HepG2 (cell line): Measurements from ENCODE around the gene TELO2. TPM values are rescaled to one million over a fixed set of nuclear protein-coding genes. Genes with fewer than 3 reads are reported as not detected.

ENCODE experiments used
- KDM6A ChIP-seq: IDR thresholded peaks from 2 replicates; pipeline ENCODE4 v1.6.1; 2016; ENCODE audit warnings: low read depth
- KLF13 ChIP-seq: sonication (generic); formaldehyde crosslinking; IDR thresholded peaks from 2 replicates; pipeline ENCODE4 v1.4.0; 2020; ENCODE audit warnings: mild to moderate bottlenecking, missing genetic modification reagents
- MAZ ChIP-seq, 2 experiments: sonication (generic) in 1 of 2; formaldehyde crosslinking in 1 of 2; IDR thresholded peaks; 2 replicates each; pipeline versions ENCODE4 v1.5.0 to v1.6.1; 2012 to 2020; ENCODE audit warnings: low read depth in 2 of 2, mild to moderate bottlenecking in 2 of 2, borderline replicate concordance in 1 of 2, improper control_type of control experiment in 1 of 2, low read length in 1 of 2, missing genetic modification reagents in 1 of 2, moderate library complexity in 1 of 2
- ONECUT2 ChIP-seq: sonication (generic); formaldehyde crosslinking; IDR thresholded peaks from 2 replicates; pipeline ENCODE4 v1.4.0; 2020; ENCODE audit warnings: missing genetic modification reagents
- ZNF101 ChIP-seq: sonication (generic); formaldehyde crosslinking; IDR thresholded peaks from 2 replicates; pipeline ENCODE4 v1.4.0; 2020; ENCODE audit warnings: mild to moderate bottlenecking, low read depth, missing genetic modification reagents, borderline replicate concordance
- ZNF256 ChIP-seq: sonication (generic); formaldehyde crosslinking; conservative IDR thresholded peaks from 2 replicates; pipeline ENCODE4 v1.4.0; 2020; ENCODE audit warnings: missing genetic modification reagents
- polyA plus RNA-seq, 8 experiments: library from polyadenylated mRNA; depleted of rRNA in 3 of 8; stranded (reverse) in 7 of 8; unstranded in 1 of 8; fragments of >200 nt; fragmentation: Illumina TruSeq in 4 of 8; extraction: Trizol in 4 of 8; gene quantifications; 2 replicates each; pipeline versions ENCODE4 v1.2.1 to v1.2.3, GENCODE V29; 2011 to 2016; ENCODE audit warnings: low read depth in 4 of 8, missing spikeins in 1 of 8, mixed read lengths in 1 of 8; ENCODE audit not compliant: insufficient read depth in 1 of 8
- total RNA-seq, 5 experiments: library from RNA; depleted of rRNA; stranded (reverse); fragments of >200 nt; fragmentation: Illumina TruSeq; extraction: Trizol; gene quantifications; 2 replicates each; pipeline ENCODE4 v1.2.3, GENCODE V29; 2016; ENCODE audit warnings: low read depth in 1 of 5
- TF ChIP-seq, protein P1 (sequence below): sonication (generic); formaldehyde crosslinking; IDR thresholded peaks from 2 replicates; pipeline ENCODE4 v1.4.0; 2020; ENCODE audit warnings: missing genetic modification reagents, borderline replicate concordance
- TF ChIP-seq, protein P2 (sequence below): sonication (generic); formaldehyde crosslinking; conservative IDR thresholded peaks from 2 replicates; pipeline ENCODE4 v1.4.0; 2020; ENCODE audit warnings: missing genetic modification reagents
- TF ChIP-seq, protein P3 (sequence below): sonication (generic); formaldehyde crosslinking; IDR thresholded peaks from 2 replicates; pipeline ENCODE4 v1.8.1; 2022; ENCODE audit warnings: low read depth, mild to moderate bottlenecking, missing genetic modification reagents
- TF ChIP-seq, protein P4 (sequence below): sonication (generic); formaldehyde crosslinking; IDR thresholded peaks from 2 replicates; pipeline ENCODE4 v1.4.0; 2020; ENCODE audit warnings: missing genetic modification reagents

TELO2 gene
- total and polyA plus RNA-seq, 2 of the 13 experiments (the other 11 are each of a cell fraction or from before 2014, with no cell fraction given), result 10.1 to 17.9 TPM

DNA sequence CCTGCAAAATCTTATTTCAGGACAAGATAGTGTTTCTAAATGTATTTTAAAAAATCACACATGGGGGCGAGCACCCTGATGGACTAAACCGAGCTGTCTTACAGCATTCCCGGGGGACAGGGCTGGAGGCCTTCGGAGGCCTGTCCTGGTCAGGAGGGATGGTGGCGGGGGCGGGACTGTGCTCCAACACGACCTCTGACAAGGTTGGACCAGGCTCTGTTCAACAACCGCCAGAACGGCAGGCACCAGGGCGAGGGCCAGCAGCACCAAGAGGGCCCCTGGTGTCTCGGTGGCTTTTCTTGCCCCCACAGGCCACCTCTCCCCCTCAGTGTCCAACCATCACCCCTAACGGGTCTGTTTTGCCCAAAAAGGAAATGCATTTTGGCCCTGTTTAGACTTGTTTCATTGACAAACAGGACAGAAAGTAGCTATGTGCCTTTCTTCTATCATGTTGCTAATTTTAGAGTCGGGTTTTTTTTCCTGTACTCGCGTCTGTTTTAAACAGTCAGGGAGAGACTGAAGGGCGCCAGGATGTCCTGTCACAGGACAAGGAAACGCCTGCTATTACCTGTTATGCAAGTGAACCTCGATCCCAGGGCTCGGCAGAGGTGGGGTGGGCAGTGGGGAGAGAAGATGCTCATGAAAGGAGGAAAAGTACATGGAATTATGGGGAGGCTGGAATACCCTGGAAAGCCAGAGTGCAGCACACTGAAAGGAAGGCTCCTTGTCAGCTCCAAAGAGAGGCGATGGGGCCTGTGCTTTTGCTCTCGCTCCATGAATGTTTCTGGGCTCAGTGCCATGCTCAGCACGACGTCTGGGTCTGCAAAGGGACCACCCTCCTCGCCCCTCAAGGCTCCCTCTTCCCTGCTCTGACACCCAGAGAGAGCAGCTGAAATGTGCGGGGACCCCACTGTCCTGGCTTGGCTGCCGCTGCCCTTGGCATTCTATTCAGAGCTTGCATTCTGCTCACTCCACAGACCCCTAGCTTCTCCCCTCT lies 52.2 kb downstream of the TELO2 start (continued):
- TF ChIP-seq, protein P1, sequence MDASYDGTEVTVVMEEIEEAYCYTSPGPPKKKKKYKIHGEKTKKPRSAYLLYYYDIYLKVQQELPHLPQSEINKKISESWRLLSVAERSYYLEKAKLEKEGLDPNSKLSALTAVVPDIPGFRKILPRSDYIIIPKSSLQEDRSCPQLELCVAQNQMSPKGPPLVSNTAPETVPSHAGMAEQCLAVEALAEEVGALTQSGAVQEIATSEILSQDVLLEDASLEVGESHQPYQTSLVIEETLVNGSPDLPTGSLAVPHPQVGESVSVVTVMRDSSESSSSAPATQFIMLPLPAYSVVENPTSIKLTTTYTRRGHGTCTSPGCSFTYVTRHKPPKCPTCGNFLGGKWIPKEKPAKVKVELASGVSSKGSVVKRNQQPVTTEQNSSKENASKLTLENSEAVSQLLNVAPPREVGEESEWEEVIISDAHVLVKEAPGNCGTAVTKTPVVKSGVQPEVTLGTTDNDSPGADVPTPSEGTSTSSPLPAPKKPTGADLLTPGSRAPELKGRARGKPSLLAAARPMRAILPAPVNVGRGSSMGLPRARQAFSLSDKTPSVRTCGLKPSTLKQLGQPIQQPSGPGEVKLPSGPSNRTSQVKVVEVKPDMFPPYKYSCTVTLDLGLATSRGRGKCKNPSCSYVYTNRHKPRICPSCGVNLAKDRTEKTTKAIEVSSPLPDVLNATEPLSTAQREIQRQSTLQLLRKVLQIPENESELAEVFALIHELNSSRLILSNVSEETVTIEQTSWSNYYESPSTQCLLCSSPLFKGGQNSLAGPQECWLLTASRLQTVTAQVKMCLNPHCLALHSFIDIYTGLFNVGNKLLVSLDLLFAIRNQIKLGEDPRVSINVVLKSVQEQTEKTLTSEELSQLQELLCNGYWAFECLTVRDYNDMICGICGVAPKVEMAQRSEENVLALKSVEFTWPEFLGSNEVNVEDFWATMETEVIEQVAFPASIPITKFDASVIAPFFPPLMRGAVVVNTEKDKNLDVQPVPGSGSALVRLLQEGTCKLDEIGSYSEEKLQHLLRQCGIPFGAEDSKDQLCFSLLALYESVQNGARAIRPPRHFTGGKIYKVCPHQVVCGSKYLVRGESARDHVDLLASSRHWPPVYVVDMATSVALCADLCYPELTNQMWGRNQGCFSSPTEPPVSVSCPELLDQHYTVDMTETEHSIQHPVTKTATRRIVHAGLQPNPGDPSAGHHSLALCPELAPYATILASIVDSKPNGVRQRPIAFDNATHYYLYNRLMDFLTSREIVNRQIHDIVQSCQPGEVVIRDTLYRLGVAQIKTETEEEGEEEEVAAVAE, result no peak
- TF ChIP-seq ZNF256 (CRISPR knock-in tag) (no peak), KLF13 (CRISPR knock-in tag) (no peak), ZNF101 (CRISPR knock-in tag) (no peak), KDM6A (CRISPR knock-in tag) (no peak; the same call in 1 of the 2 replicates), MAZ (IDR thresholded peaks at IDR 0.05; ENCODE audit: borderline replicate concordance, low read depth, low read length) (no peak), MAZ (CRISPR knock-in tag; IDR thresholded peaks at IDR 0.05; ENCODE audit: low read depth) (no peak), ONECUT2 (CRISPR knock-in tag) (no peak)
- TF ChIP-seq, protein P2, sequence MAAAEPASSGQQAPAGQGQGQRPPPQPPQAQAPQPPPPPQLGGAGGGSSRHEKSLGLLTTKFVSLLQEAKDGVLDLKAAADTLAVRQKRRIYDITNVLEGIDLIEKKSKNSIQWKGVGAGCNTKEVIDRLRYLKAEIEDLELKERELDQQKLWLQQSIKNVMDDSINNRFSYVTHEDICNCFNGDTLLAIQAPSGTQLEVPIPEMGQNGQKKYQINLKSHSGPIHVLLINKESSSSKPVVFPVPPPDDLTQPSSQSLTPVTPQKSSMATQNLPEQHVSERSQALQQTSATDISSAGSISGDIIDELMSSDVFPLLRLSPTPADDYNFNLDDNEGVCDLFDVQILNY (CRISPR knock-in tag), result no peak
- TF ChIP-seq, protein P3, sequence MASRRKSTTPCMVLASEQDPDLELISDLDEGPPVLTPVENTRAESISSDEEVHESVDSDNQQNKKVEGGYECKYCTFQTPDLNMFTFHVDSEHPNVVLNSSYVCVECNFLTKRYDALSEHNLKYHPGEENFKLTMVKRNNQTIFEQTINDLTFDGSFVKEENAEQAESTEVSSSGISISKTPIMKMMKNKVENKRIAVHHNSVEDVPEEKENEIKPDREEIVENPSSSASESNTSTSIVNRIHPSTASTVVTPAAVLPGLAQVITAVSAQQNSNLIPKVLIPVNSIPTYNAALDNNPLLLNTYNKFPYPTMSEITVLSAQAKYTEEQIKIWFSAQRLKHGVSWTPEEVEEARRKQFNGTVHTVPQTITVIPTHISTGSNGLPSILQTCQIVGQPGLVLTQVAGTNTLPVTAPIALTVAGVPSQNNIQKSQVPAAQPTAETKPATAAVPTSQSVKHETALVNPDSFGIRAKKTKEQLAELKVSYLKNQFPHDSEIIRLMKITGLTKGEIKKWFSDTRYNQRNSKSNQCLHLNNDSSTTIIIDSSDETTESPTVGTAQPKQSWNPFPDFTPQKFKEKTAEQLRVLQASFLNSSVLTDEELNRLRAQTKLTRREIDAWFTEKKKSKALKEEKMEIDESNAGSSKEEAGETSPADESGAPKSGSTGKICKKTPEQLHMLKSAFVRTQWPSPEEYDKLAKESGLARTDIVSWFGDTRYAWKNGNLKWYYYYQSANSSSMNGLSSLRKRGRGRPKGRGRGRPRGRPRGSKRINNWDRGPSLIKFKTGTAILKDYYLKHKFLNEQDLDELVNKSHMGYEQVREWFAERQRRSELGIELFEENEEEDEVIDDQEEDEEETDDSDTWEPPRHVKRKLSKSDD, result no peak
- TF ChIP-seq, protein P4, sequence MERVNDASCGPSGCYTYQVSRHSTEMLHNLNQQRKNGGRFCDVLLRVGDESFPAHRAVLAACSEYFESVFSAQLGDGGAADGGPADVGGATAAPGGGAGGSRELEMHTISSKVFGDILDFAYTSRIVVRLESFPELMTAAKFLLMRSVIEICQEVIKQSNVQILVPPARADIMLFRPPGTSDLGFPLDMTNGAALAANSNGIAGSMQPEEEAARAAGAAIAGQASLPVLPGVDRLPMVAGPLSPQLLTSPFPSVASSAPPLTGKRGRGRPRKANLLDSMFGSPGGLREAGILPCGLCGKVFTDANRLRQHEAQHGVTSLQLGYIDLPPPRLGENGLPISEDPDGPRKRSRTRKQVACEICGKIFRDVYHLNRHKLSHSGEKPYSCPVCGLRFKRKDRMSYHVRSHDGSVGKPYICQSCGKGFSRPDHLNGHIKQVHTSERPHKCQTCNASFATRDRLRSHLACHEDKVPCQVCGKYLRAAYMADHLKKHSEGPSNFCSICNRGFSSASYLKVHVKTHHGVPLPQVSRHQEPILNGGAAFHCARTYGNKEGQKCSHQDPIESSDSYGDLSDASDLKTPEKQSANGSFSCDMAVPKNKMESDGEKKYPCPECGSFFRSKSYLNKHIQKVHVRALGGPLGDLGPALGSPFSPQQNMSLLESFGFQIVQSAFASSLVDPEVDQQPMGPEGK (CRISPR knock-in tag), result peak; percentile 44; the same call in 1 of the 2 replicates
